Prostate gland (tissue), 2 donors: Measurements from ENCODE around the gene SLC25A34. TPM values are rescaled to one million over a fixed set of nuclear protein-coding genes. Genes with fewer than 3 reads are reported as not detected.

Experiments used
- DNase-seq: peaks from one replicate; pipeline ENCODE4 v3.0.0-alpha.2; 2019; ENCODE audit warnings: low spot score
- H3K27ac ChIP-seq, 2 donors: fragments of 200-600 bp; sonication (generic); 2 replicates each; pipeline ENCODE4 v1.5.1; 2017 to 2019
- H3K27me3 ChIP-seq: fragments of 200-600 bp; sonication (generic); replicated peaks from 2 replicates; pipeline ENCODE4 v1.5.1; 2019; ENCODE audit not compliant: insufficient read depth
- H3K36me3 ChIP-seq, 2 donors: fragments of 200-600 bp; sonication (generic); 1 replicate in 1 of 2; 2 replicates in 1 of 2; pipeline versions ENCODE4 v1.5.1 to v1.8.1; 2017 to 2019
- H3K4me1 ChIP-seq: fragments of 200-600 bp; sonication (generic); replicated peaks from 2 replicates; pipeline ENCODE4 v1.5.1; 2019
- H3K4me3 ChIP-seq, 2 donors: fragments of 200-600 bp; sonication (generic); 2 replicates each; pipeline ENCODE4 v1.5.1; 2017 to 2019
- H3K9me3 ChIP-seq: fragments of 200-600 bp; sonication (generic); 2 replicates; pipeline ENCODE4 v1.5.1; 2017
- POLR2A ChIP-seq: fragments of 450-650 bp; IDR thresholded peaks from one replicate; pipeline ENCODE4 v1.6.1; 2016; ENCODE audit warnings: antibody characterized with exemption, mild to moderate bottlenecking
- POLR2AphosphoS5 ChIP-seq: sonication (generic); formaldehyde crosslinking; IDR thresholded peaks from one replicate; pipeline ENCODE4 v1.6.1; 2017; ENCODE audit warnings: antibody characterized with exemption
- WGBS: methylation state at CpG from one replicate; pipeline ENCODE4 v1.1.5; 2018; 5-methylcytosine and 5-hydroxymethylcytosine counted together
- intact Hi-C: fragments of 100-400 bp; cut with DNase I; formaldehyde crosslinking; loops from one replicate; pipeline ENCODE4 v1.14.2; 2022
- total RNA-seq, 2 donors: library from RNA; depleted of rRNA; stranded (reverse); fragments of >200 nt; gene quantifications; one replicate each; pipeline ENCODE4 v1.1.0, GENCODE V29; 2016
- TF ChIP-seq, protein P1 (sequence below), 4 experiments: fragments of 200-600 bp in 2 of 4; fragments of 450-650 bp in 2 of 4; sonication (generic) in 2 of 4; IDR thresholded peaks; 1 replicate in 3 of 4; 2 replicates in 1 of 4; pipeline ENCODE4 v1.5.1; 2016 to 2019; ENCODE audit warnings: antibody characterized with exemption in 4 of 4, mild to moderate bottlenecking in 2 of 4, moderate library complexity in 2 of 4

SLC25A34 gene
- total RNA-seq, 2 donors from 2014 or later = 1.1 to 1.4 TPM

DNA sequence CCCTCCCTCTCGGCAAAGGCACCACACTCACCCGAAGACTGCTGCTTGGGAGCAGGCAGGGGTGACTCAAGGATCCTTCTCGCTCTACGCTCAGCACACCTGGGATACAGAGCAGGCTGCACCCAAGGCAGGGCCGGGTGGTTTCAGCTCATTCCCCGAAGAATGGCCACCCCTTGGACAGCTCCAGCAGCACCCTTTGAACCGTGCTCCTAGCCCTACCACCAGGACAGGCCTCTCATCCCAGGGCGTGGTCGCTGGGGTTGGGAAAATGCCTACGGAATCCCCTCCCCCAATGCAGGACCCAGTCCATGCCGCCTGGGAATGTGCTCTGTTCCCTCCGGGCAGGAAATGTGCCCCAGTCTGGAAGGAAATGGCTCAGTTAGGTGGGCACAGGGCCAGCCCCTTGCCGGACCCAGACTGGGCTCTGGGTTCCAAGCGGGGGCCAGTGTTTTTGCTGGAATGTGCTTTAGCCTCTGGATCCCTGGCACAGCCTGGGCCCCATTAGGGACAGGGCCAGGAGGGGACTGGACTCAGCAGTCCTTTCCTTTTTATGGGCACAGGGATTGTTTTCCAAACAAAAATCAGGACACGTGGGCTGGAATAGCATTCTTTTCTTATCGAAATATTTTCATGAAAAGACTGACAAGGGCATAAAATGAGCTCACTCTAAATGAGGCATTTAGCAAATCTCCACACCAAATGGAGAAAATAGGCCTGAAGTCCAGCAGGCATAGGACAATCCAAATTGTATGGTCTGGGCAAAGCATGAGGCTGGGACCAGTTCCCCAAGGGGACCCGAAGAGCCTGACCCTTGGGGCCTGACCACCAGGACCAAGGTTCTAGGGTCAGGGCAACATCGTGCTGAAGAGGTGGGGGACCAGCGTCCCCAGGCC is 13.6 kb downstream of the SLC25A34 start:
- Histone ChIP-seq H3K4me1 (no peaks in the 10 kb centered on the region), H3K27ac (no peak overlapping the region), H3K9me3 (no peaks in the 10 kb centered on the region), H3K4me3 (no peak overlapping the region), H3K36me3 (no peaks in the 10 kb centered on the region), H3K27me3 (no peaks in the 10 kb centered on the region)
- DNase-seq = no peak
- 61% methylated on average over 17 of the region's 19 CpGs for WGBS
- intact Hi-C loops = no loop called here
- TF ChIP-seq POLR2AphosphoS5 = no peak
- no peak for TF ChIP-seq POLR2A
- TF ChIP-seq, protein P1, sequence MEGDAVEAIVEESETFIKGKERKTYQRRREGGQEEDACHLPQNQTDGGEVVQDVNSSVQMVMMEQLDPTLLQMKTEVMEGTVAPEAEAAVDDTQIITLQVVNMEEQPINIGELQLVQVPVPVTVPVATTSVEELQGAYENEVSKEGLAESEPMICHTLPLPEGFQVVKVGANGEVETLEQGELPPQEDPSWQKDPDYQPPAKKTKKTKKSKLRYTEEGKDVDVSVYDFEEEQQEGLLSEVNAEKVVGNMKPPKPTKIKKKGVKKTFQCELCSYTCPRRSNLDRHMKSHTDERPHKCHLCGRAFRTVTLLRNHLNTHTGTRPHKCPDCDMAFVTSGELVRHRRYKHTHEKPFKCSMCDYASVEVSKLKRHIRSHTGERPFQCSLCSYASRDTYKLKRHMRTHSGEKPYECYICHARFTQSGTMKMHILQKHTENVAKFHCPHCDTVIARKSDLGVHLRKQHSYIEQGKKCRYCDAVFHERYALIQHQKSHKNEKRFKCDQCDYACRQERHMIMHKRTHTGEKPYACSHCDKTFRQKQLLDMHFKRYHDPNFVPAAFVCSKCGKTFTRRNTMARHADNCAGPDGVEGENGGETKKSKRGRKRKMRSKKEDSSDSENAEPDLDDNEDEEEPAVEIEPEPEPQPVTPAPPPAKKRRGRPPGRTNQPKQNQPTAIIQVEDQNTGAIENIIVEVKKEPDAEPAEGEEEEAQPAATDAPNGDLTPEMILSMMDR (IDR thresholded peaks at IDR 0.05) = no peak

DNA sequence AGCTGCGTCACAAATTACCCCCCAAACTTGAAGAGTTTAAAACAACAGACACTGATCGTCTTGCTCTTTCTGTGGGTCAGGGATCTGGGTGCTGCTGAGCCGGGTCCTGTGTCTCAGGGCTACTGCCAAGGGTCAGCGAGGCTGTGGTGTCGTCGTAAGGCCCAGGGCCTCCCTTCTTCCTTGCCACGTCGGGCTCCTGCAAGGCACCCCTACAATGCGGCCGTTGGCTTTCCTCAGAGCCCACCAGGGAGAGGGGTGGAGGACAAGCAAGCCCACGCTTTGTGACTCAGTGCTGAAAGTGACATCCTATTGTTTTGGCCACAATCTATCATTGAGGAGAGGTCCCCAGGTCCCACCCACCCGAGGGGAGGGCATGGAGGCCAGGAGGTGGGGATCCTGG is 14.9 kb downstream of the SLC25A34 start:
- Histone ChIP-seq H3K36me3 (no peaks in the 10 kb centered on the region), H3K4me3 (no peak overlapping the region), H3K27me3 (no peaks in the 10 kb centered on the region), H3K9me3 (no peaks in the 10 kb centered on the region), H3K4me1 (no peaks in the 10 kb centered on the region), H3K27ac (no peak overlapping the region)
- intact Hi-C loops = no loop called here
- TF ChIP-seq POLR2AphosphoS5 (no peak), POLR2A (no peak)
- TF ChIP-seq, protein P1 (IDR thresholded peaks at IDR 0.05) = no peak
- 89% methylated on average over 12 of the region's 12 CpGs for WGBS
- DNase-seq = no peak

GRCh38 chr1:15751717-15752116 is 15.7 kb downstream of the SLC25A34 start:
- Histone ChIP-seq H3K4me1 (no peaks in the 10 kb centered on the region), H3K9me3 (no peaks in the 10 kb centered on the region), H3K27ac (no peak overlapping the region), H3K36me3 (no peaks in the 10 kb centered on the region), H3K27me3 (no peaks in the 10 kb centered on the region), H3K4me3 (no peak overlapping the region)
- intact Hi-C loops = no loop called here
- 76% methylated on average over 10 of the region's 10 CpGs for WGBS
- no peak for DNase-seq
- TF ChIP-seq, protein P1 (IDR thresholded peaks at IDR 0.05) = no peak
- no peak for TF ChIP-seq POLR2AphosphoS5
- no peak for TF ChIP-seq POLR2A

DNA sequence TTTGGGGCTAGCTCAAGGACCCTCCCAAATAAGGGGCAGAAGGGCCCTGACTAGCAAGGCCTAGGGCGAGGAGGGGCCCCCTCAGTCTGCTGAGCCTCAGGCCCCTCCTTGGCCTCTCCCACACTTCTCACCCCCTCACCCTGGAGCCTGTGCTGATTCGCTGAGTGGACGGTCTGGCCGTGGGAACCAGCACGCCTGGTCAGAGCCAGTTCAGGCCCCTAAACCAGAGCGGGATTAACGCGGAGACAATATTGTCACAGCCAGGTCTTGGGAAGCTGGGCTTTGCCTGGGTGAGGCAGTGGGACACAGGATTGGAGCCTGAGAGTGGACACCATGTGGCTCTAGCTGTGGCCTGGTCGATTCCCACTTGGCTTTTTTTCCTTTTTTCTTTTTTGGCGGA is 17.7 kb downstream of the SLC25A34 start:
- Histone ChIP-seq H3K4me3 (no peak overlapping the region), H3K27ac (no peak overlapping the region), H3K27me3 (no peaks in the 10 kb centered on the region), H3K9me3 (no peaks in the 10 kb centered on the region), H3K4me1 (peaks cover 6% of the 10 kb centered on the region), H3K36me3 (no peaks in the 10 kb centered on the region)
- 79% methylated on average over 10 of the region's 10 CpGs for WGBS
- intact Hi-C loops = no loop called here
- TF ChIP-seq POLR2AphosphoS5 (no peak), POLR2A (no peak)
- TF ChIP-seq, protein P1 (IDR thresholded peaks at IDR 0.05) = no peak
- DNase-seq = no peak
